H1 (cell line): ENCODE measurements around the gene SEMA3A.

ENCODE experiments used
- CTCF ChIP-seq, 3 experiments: IDR thresholded peaks; 1 replicate in 2 of 3; 2 replicates in 1 of 3; pipeline versions ENCODE4 v1.5.1 to v1.6.1; 2011; ENCODE audit warnings: low read length in 3 of 3, mild to moderate bottlenecking in 3 of 3, inconsistent platforms in 2 of 3, low read depth in 1 of 3, moderate library complexity in 1 of 3; ENCODE audit not compliant: insufficient read depth in 1 of 3; ENCODE audit errors: control extremely low read depth in 1 of 3
- GABPA ChIP-seq: IDR thresholded peaks from 2 replicates; pipeline ENCODE4 v1.6.1; 2011; ENCODE audit warnings: mild to moderate bottlenecking, low read length, moderate library complexity, borderline replicate concordance; ENCODE audit not compliant: insufficient read depth
- GTF2F1 ChIP-seq: IDR thresholded peaks from 2 replicates; pipeline ENCODE4 v1.6.1; 2012; ENCODE audit warnings: low read depth, low read length, improper control_type of control experiment, borderline replicate concordance
- KDM4A ChIP-seq: IDR thresholded peaks from one replicate; pipeline ENCODE4 v1.7.1; 2012; ENCODE audit warnings: low read depth, mild to moderate bottlenecking, moderate library complexity, low read length, inconsistent platforms; ENCODE audit not compliant: severe bottlenecking
- MAFK ChIP-seq: IDR thresholded peaks from 2 replicates; pipeline ENCODE4 v1.6.1; 2012; ENCODE audit warnings: low read depth, mild to moderate bottlenecking, improper control_type of control experiment, low read length
- MAX ChIP-seq: IDR thresholded peaks from 2 replicates; pipeline ENCODE4 v1.6.1; 2012; ENCODE audit warnings: inconsistent platforms
- NRF1 ChIP-seq: IDR thresholded peaks from 2 replicates; pipeline ENCODE4 v1.6.1; 2011; ENCODE audit warnings: mild to moderate bottlenecking, low read depth, low read length, improper control_type of control experiment
- POLR2A ChIP-seq, 2 experiments: IDR thresholded peaks; 1 replicate in 1 of 2; 2 replicates in 1 of 2; pipeline ENCODE4 v1.6.1; 2011; ENCODE audit warnings: low read depth in 2 of 2, low read length in 2 of 2, mild to moderate bottlenecking in 2 of 2; ENCODE audit errors: control extremely low read depth in 1 of 2
- RFX5 ChIP-seq: IDR thresholded peaks from 2 replicates; pipeline ENCODE4 v1.6.1; 2011; ENCODE audit warnings: low read depth, low read length, improper control_type of control experiment, borderline replicate concordance
- SP1 ChIP-seq: IDR thresholded peaks from 2 replicates; pipeline ENCODE4 v1.6.1; 2011; ENCODE audit warnings: low read depth, low read length
- TCF12 ChIP-seq: IDR thresholded peaks from 2 replicates; pipeline ENCODE4 v1.6.1; 2011; ENCODE audit warnings: low read depth, mild to moderate bottlenecking, low read length
- ZNF274 ChIP-seq: IDR thresholded peaks from 2 replicates; pipeline ENCODE4 v1.7.0; 2012; ENCODE audit warnings: low read length, borderline replicate concordance; ENCODE audit errors: extremely low read depth

GRCh38 chr7:84224505-84224904 is 29.9 kb upstream of the SEMA3A start:
- TF ChIP-seq RFX5 (no peak), POLR2A (IDR thresholded peaks at IDR 0.05; ENCODE audit: control extremely low read depth in 1 of 2, low read depth in 2 of 2, low read length in 2 of 2) (no peak), CTCF (IDR thresholded peaks at IDR 0.05; ENCODE audit: control extremely low read depth in 1 of 3, insufficient read depth in 1 of 3, low read depth in 1 of 3, low read length in 3 of 3) (no peak), KDM4A (no peak), MAX (no peak), GTF2F1 (no peak), GABPA (no peak), MAFK (no peak), NRF1 (no peak), ZNF274 (no peak), SP1 (no peak), TCF12 (no peak)
